AG04450 (cell line): ENCODE measurements around the gene PIK3CB. TPM values are rescaled to one million over a fixed set of nuclear protein-coding genes. Genes with fewer than 3 reads are reported as not detected.
"Not testable (repeated sequence)": the region's sequence is repeated elsewhere in the genome, so short reads cannot be mapped to it uniquely, and the experiment has no call there.

Experiments
- CTCF ChIA-PET: fragments of 300-600, 350-600 bp; formaldehyde crosslinking; extraction: SDS; loops from one replicate; lab custom pipeline; 2022; ENCODE audit warnings: antibody characterized with exemption, inconsistent platforms; lab: Charles Lee
- POLR2A ChIA-PET: fragments of 350-600 bp; formaldehyde crosslinking; extraction: SDS; loops from one replicate; lab custom pipeline; 2021; ENCODE audit warnings: antibody characterized with exemption, inconsistent platforms; lab: Yijun Ruan, JAX
- DNase-seq: peaks from one replicate; pipeline ENCODE4 v3.0.0-alpha.2; 2011; ENCODE audit warnings: low read depth, low spot score
- H3K27ac ChIP-seq: one replicate; pipeline ENCODE4 v1.5.1; 2012; ENCODE audit warnings: low read depth, low read length, control low read depth
- H3K27me3 ChIP-seq: one replicate; pipeline ENCODE4 v1.6.0; 2012; ENCODE audit warnings: low read length; ENCODE audit not compliant: control insufficient read depth, insufficient read depth
- H3K4me3 ChIP-seq: 2 replicates; pipeline ENCODE4 v1.5.1; 2011; ENCODE audit warnings: mild to moderate bottlenecking, low read depth, low read length, control low read depth
- H3K9me3 ChIP-seq: 2 replicates; pipeline ENCODE4 v1.5.1; 2012; ENCODE audit warnings: low read length; ENCODE audit not compliant: control insufficient read depth, insufficient read depth
- polyA plus RNA-seq: library from polyadenylated mRNA; depleted of rRNA; stranded (reverse); fragments of >200 nt; gene quantifications from 2 replicates; pipeline ENCODE4 v1.2.3, GENCODE V29; 2011
- TF ChIP-seq, protein P1 (sequence below): IDR thresholded peaks from 2 replicates; pipeline ENCODE4 v1.5.1; 2011; ENCODE audit warnings: low read depth, low read length, control low read depth, inconsistent platforms

PIK3CB gene
- polyA plus RNA-seq, 1 experiment: 13.8 TPM

DNA sequence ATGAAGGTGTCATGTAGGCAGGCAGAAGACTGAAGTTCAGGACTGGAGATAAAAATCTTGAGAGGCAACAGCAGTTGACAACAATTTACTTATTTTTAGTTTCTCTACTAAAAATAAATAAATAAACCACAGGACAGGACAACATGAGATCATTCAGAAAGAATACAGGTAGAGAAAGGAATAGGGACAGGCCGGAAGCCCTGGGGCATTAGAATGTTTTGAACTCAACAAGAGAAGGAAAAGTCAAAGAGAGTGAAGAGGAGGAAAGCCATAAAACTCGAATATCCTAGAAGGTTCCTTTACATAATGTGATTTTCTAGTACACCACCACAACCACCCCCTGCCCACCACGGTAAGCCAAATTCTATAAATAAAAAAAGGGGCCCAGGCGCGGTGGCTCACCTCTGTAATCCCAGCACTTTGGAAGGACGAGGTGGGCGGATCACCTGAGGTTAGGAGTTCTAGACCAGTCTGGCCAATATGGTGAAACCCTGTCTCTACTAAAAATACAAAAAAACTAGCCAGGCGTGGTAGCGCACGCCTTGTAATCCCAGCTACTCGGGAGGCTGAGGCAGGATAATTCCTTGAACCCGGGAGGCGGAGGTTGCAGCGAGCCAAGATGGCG lies 4.7 kb downstream of the PIK3CB start:
- POLR2A ChIA-PET: no interaction called here
- no peak overlapping the region for H3K4me3 ChIP-seq
- DNase-seq: no peak
- no peak overlapping the region for H3K27ac ChIP-seq
- H3K27me3 ChIP-seq: no peaks in the 10 kb centered on the region
- TF ChIP-seq, protein P1, sequence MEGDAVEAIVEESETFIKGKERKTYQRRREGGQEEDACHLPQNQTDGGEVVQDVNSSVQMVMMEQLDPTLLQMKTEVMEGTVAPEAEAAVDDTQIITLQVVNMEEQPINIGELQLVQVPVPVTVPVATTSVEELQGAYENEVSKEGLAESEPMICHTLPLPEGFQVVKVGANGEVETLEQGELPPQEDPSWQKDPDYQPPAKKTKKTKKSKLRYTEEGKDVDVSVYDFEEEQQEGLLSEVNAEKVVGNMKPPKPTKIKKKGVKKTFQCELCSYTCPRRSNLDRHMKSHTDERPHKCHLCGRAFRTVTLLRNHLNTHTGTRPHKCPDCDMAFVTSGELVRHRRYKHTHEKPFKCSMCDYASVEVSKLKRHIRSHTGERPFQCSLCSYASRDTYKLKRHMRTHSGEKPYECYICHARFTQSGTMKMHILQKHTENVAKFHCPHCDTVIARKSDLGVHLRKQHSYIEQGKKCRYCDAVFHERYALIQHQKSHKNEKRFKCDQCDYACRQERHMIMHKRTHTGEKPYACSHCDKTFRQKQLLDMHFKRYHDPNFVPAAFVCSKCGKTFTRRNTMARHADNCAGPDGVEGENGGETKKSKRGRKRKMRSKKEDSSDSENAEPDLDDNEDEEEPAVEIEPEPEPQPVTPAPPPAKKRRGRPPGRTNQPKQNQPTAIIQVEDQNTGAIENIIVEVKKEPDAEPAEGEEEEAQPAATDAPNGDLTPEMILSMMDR: no peak
- CTCF ChIA-PET: no interaction called here
- peaks cover 6% of the 10 kb centered on the region; the same call in 1 of the 2 replicates for H3K9me3 ChIP-seq

DNA sequence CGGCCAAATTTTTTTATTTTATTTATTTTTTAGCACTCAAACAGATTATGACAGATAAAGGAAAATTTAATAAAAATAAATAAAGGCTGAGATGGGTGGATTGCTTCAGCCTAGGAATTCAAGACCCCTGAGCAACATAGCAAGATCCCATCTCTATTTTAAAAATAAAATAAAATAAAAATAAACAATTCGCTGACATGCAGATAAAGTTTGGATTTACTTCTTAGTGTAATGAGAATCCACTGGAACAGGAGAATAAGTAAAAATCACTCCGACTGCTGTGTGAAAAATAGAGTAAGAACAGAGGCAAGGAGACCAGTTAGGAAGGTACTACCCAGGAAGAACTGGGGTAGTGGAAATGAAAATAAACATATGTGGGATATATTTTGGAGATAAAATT lies 5.6 kb downstream of the PIK3CB start:
- H3K27ac ChIP-seq: no peak overlapping the region
- peaks cover 6% of the 10 kb centered on the region; the same call in 1 of the 2 replicates for H3K9me3 ChIP-seq
- no peaks in the 10 kb centered on the region for H3K27me3 ChIP-seq
- ChIA-PET POLR2A (no interaction called here), CTCF (interaction anchor here (1.3 kb wide), 1 partner anchor 87 kb away, joined by 4 read pairs; no protein-coding TSS in a partner anchor)
- DNase-seq: no peak
- TF ChIP-seq, protein P1: no peak
- H3K4me3 ChIP-seq: no peak overlapping the region

DNA sequence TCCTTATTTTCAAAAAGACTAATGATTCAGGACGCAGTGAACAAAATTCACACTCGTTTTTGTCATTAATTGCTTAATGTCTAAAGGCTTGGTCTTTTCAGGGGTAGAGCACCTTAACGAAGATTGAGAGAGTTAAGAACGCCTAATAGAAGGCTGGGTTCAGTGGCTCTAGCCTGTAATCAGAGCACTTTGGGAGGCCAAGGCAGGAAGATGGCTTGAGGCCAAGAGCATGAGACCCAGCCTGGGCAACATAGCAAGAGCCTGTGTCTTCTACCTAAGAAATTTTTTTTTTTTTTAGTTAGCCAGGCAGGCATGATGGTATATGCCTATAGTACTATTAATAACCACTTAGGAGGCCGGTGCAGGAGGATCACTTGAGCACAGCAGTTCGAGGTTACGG lies 7.5 kb downstream of the PIK3CB start:
- POLR2A ChIA-PET: no interaction called here
- CTCF ChIA-PET: interaction anchor here (0.6 kb wide), 1 partner anchor 94 kb away, joined by 3 read pairs; no protein-coding TSS in a partner anchor

DNA sequence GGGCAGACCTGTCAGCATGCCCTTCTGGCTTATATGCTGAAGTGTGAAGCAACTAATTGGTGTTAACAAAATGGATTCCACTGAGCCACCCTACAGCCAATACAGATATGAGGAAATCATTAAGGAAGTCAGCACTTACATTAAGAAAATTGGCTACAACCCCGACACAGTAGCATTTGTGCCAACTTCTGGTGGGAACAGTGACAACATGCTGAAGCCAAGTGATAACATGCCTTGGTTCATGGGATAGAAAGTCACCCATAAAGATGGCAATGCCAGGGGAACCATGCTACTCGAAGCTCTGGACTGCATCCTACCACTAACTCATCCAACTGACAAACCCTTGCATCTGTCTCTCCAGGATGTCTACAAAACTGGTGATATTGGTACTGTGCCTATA lies 9.4 kb downstream of the PIK3CB start:
- no peak for DNase-seq
- H3K9me3 ChIP-seq: peaks cover 4% of the 10 kb centered on the region; the same call in 1 of the 2 replicates
- no peak overlapping the region for H3K4me3 ChIP-seq
- ChIA-PET POLR2A (interaction anchor here (1.5 kb wide), 1 partner anchor 131 kb away, joined by 4 read pairs; no protein-coding TSS in a partner anchor), CTCF (interaction anchor here (0.8 to 1.6 kb wide), 2 partner anchors 90 to 98 kb away, joined by 3 to 6 read pairs; no protein-coding TSS in a partner anchor)
- H3K27ac ChIP-seq: no peak overlapping the region
- H3K27me3 ChIP-seq: no peaks in the 10 kb centered on the region
- TF ChIP-seq, protein P1: no peak

More for the DNA sequence above, 7.5 kb downstream of the PIK3CB start:
- H3K27me3 ChIP-seq: no peaks in the 10 kb centered on the region
- TF ChIP-seq, protein P1: no peak
- peaks cover 6% of the 10 kb centered on the region; the same call in 1 of the 2 replicates for H3K9me3 ChIP-seq
- H3K27ac ChIP-seq: no peak overlapping the region
- H3K4me3 ChIP-seq: no peak overlapping the region
- no peak for DNase-seq

DNA sequence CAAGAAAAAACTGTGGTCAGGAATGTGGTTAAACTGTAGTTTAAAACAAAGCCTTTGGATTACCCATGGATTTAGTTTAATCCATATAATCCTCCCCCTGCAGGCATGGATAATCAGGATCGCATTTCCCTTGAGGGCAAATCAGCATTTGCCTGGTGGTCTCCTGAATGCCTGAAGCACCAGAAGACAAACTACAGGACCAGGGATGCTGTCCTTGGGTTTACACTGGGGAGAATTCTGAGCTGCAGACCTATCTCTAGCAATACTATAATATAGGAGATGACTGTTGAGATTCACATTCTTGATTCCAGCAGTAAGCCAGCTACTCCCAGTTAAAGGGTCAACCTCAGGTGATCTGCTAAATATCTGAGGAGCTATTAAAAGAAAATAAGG lies 10.6 kb downstream of the PIK3CB start:
- TF ChIP-seq, protein P1: no peak
- no peak for DNase-seq
- ChIA-PET POLR2A (interaction anchor here (1.0 to 1.2 kb wide), 2 partner anchors 10 to 49 kb away, joined by 3 to 4 read pairs; partner anchors contain the start of gene PIK3CB), CTCF (interaction anchor here (0.6 to 2.0 kb wide), 5 partner anchors 34 to 99 kb away, joined by 3 to 12 read pairs (median 5); no protein-coding TSS in a partner anchor)
- no peaks in the 10 kb centered on the region for H3K9me3 ChIP-seq
- no peak overlapping the region for H3K4me3 ChIP-seq
- H3K27me3 ChIP-seq: no peaks in the 10 kb centered on the region
- peak overlapping the region; percentile 47 for H3K27ac ChIP-seq

DNA sequence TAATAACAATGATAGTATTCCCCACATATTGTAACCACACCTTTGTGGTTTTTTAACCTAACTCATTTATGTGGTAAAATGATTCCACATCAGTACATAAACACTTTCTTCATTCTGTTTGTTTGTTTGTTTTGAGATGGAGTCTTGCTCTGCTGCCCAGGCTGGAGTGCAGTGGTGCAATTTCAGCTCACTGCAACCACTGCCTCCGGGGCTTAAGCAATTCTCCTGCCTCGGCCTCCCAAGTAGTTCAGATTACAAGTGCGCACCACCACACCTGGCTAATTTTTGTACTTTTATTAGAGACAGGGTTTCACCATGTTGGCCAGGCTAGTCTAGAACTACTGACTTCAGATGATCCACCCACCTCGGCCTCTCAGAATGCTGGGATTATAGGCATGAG lies 14.3 kb downstream of the PIK3CB start:
- H3K9me3 ChIP-seq, H3K27ac ChIP-seq, POLR2A ChIA-PET, DNase-seq, H3K4me3 ChIP-seq, H3K27me3 ChIP-seq: not testable (repeated sequence)
- CTCF ChIA-PET: interaction anchor here (0.7 kb wide), 1 partner anchor 609 kb away, joined by 3 read pairs; no protein-coding TSS in a partner anchor
